Muscle layer of duodenum (tissue), 2 donors: ENCODE data around the gene SMURF1.

Source experiments
- H3K27ac ChIP-seq: one replicate; pipeline ENCODE4 v1.7.0; 2013; ENCODE audit warnings: mild to moderate bottlenecking, low read length
- H3K27me3 ChIP-seq: one replicate; pipeline ENCODE4 v1.7.0; 2013; ENCODE audit warnings: low read depth, mild to moderate bottlenecking, control low read depth, low read length
- H3K36me3 ChIP-seq, 2 donors: one replicate each; pipeline ENCODE4 v1.7.0; 2013; ENCODE audit warnings: low read length in 2 of 2, control low read depth in 1 of 2, mild to moderate bottlenecking in 1 of 2; ENCODE audit not compliant: insufficient read depth in 2 of 2, control insufficient read depth in 1 of 2
- H3K4me1 ChIP-seq, 2 donors: one replicate each; pipeline ENCODE4 v1.7.0; 2013; ENCODE audit warnings: low read length in 2 of 2, mild to moderate bottlenecking in 2 of 2, control low read depth in 1 of 2, moderate library complexity in 1 of 2; ENCODE audit not compliant: insufficient read depth in 2 of 2, control insufficient read depth in 1 of 2
- H3K4me3 ChIP-seq, 2 donors: one replicate each; pipeline ENCODE4 v1.7.0; 2013; ENCODE audit warnings: low read length in 2 of 2, low read depth in 1 of 2, mild to moderate bottlenecking in 1 of 2
- H3K9me3 ChIP-seq, 2 donors: one replicate each; pipeline ENCODE4 v1.7.0; 2013; ENCODE audit warnings: low read length in 2 of 2, control low read depth in 1 of 2, mild to moderate bottlenecking in 1 of 2; ENCODE audit not compliant: control insufficient read depth in 1 of 2
- donor health status: healthy.

The SMURF1 gene

GRCh38 chr7:98998821-98999725 lies 144.8 kb downstream of the SMURF1 start:
- Histone ChIP-seq H3K27me3 (no peaks in the 10 kb centered on the region), H3K36me3 (peaks cover 55 to 61% of the 10 kb centered on the region in 2 donors)

GRCh38 chr7:98997846-98998245 lies 146.1 kb downstream of the SMURF1 start:
- no peak overlapping the region for H3K4me3 ChIP-seq
- no peaks in the 10 kb centered on the region for H3K9me3 ChIP-seq
- no peaks in the 10 kb centered on the region for H3K27me3 ChIP-seq
- no peak overlapping the region for H3K27ac ChIP-seq
- H3K4me1 ChIP-seq, result no peaks in the 10 kb centered on the region
- peaks cover 66 to 71% of the 10 kb centered on the region in 2 donors for H3K36me3 ChIP-seq

More at GRCh38 chr7:98998821-98999725, 144.8 kb downstream of the SMURF1 start:
- no peaks in the 10 kb centered on the region for H3K9me3 ChIP-seq
- H3K27ac ChIP-seq, result no peak overlapping the region
- H3K4me1 ChIP-seq, result no peaks in the 10 kb centered on the region
- no peak overlapping the region for H3K4me3 ChIP-seq

GRCh38 chr7:98996150-98996552 lies 147.8 kb downstream of the SMURF1 start:
- Histone ChIP-seq H3K27me3 (no peaks in the 10 kb centered on the region), H3K9me3 (no peaks in the 10 kb centered on the region), H3K4me3 (no peak overlapping the region), H3K36me3 (peaks cover 72 to 79% of the 10 kb centered on the region in 2 donors), H3K4me1 (no peaks in the 10 kb centered on the region), H3K27ac (no peak overlapping the region)

GRCh38 chr7:98995523-98996149 lies 148.3 kb downstream of the SMURF1 start:
- H3K36me3 ChIP-seq, result peaks cover 73 to 78% of the 10 kb centered on the region in 2 donors
- H3K27ac ChIP-seq, result no peak overlapping the region
- no peaks in the 10 kb centered on the region for H3K4me1 ChIP-seq
- H3K9me3 ChIP-seq, result no peaks in the 10 kb centered on the region
- H3K27me3 ChIP-seq, result no peaks in the 10 kb centered on the region
- H3K4me3 ChIP-seq, result no peak overlapping the region

- Histone ChIP-seq H3K27me3 (no peaks in the 10 kb centered on the region), H3K36me3 (peaks cover 67 to 78% of the 10 kb centered on the region in 2 donors), H3K4me1 (no peaks in the 10 kb centered on the region), H3K4me3 (no peak overlapping the region), H3K9me3 (no peaks in the 10 kb centered on the region), H3K27ac (no peak overlapping the region)
Observed at GRCh38 chr7:98995111-98995510, 148.8 kb downstream of the SMURF1 start.

- Histone ChIP-seq H3K27ac (no peak overlapping the region), H3K9me3 (no peaks in the 10 kb centered on the region), H3K36me3 (peaks cover 71 to 79% of the 10 kb centered on the region in 2 donors), H3K4me1 (no peaks in the 10 kb centered on the region), H3K4me3 (no peak overlapping the region), H3K27me3 (no peaks in the 10 kb centered on the region)
Observed at GRCh38 chr7:98994046-98994944, 149.6 kb downstream of the SMURF1 start.

- H3K4me3 ChIP-seq, result no peak overlapping the region
- no peaks in the 10 kb centered on the region for H3K27me3 ChIP-seq
- H3K36me3 ChIP-seq, result peaks cover 74 to 79% of the 10 kb centered on the region in 2 donors
- H3K27ac ChIP-seq, result no peak overlapping the region
- no peaks in the 10 kb centered on the region for H3K9me3 ChIP-seq
- no peaks in the 10 kb centered on the region for H3K4me1 ChIP-seq
Observed at GRCh38 chr7:98993024-98993897, 150.6 kb downstream of the SMURF1 start.

GRCh38 chr7:98992076-98992475 lies 151.8 kb downstream of the SMURF1 start:
- H3K4me1 ChIP-seq, result no peaks in the 10 kb centered on the region
- peaks cover 78 to 84% of the 10 kb centered on the region in 2 donors for H3K36me3 ChIP-seq
- no peak overlapping the region for H3K4me3 ChIP-seq
- H3K9me3 ChIP-seq, result no peaks in the 10 kb centered on the region
- H3K27me3 ChIP-seq, result no peaks in the 10 kb centered on the region
- no peak overlapping the region for H3K27ac ChIP-seq

- Histone ChIP-seq H3K4me3 (no peak overlapping the region), H3K36me3 (peaks cover 74 to 90% of the 10 kb centered on the region in 2 donors), H3K4me1 (no peaks in the 10 kb centered on the region), H3K27ac (no peak overlapping the region), H3K27me3 (no peaks in the 10 kb centered on the region), H3K9me3 (no peaks in the 10 kb centered on the region)
Observed at GRCh38 chr7:98991141-98991540, 152.8 kb downstream of the SMURF1 start.

- Histone ChIP-seq H3K4me3 (no peak overlapping the region), H3K9me3 (no peaks in the 10 kb centered on the region), H3K27ac (no peak overlapping the region), H3K27me3 (no peaks in the 10 kb centered on the region), H3K36me3 (peaks cover 74 to 90% of the 10 kb centered on the region in 2 donors), H3K4me1 (no peaks in the 10 kb centered on the region)
Observed at GRCh38 chr7:98990356-98990755, 153.6 kb downstream of the SMURF1 start.
